GM12878 (cell line): Measurements from ENCODE around the gene ETNK2. TPM values are rescaled to one million over a fixed set of nuclear protein-coding genes. Genes with fewer than 3 reads are reported as not detected.

Source experiments
- ATAC-seq: fragments of 200-7000 bp; cut with Tn5 transposase; 3 replicates; pipeline ENCODE4 v1.9.1; 2020; ENCODE audit warnings: mild to moderate bottlenecking, moderate library complexity
- BruUV-seq: library from RNA; stranded (reverse); fragments of 400-500 nt; replicated peaks from 2 replicates; lab custom pipeline; 2021; lab: Mats Ljungman, UMichigan
- CTCF ChIA-PET: fragments of 300-600 bp; sonication (Branson Sonifier 250); formaldehyde crosslinking; extraction: SDS; loops from one replicate; lab custom pipeline; 2021; ENCODE audit warnings: inconsistent platforms; lab: Yijun Ruan, JAX
- POLR2A ChIA-PET: fragments of 350-600 bp; formaldehyde crosslinking; extraction: SDS; loops from one replicate; lab custom pipeline; 2021; ENCODE audit warnings: inconsistent platforms; lab: Charles Lee
- RAD21 ChIA-PET: fragments of 300-600 bp; sonication (Branson Sonifier 250); formaldehyde crosslinking; loops from one replicate; lab custom pipeline; 2023; ENCODE audit warnings: antibody characterized with exemption; ENCODE audit not compliant: unreplicated experiment; lab: Charles Lee
- SMC1A ChIA-PET: fragments of 300-600 bp; sonication (Branson Sonifier 250); formaldehyde crosslinking; loops from one replicate; lab custom pipeline; 2023; ENCODE audit not compliant: unreplicated experiment, uncharacterized antibody; lab: Charles Lee
- DNase-seq: peaks from one replicate; pipeline ENCODE4 v3.0.0-alpha.2; 2011; ENCODE audit warnings: low read depth, low spot score
- FAIRE-seq: peaks from 3 replicates; lab custom pipeline; 2011; peaks lifted over from hg19 to GRCh38; lab: Jason Lieb, UNC
- H2AFZ ChIP-seq: 2 replicates; pipeline ENCODE4 v1.6.0; 2011; ENCODE audit warnings: low read depth, low read length, control low read depth; ENCODE audit not compliant: control insufficient read depth
- H3K27ac ChIP-seq: 2 replicates; pipeline ENCODE4 v1.5.1; 2011; ENCODE audit warnings: control low read depth; ENCODE audit not compliant: control insufficient read depth, insufficient read depth
- H3K27me3 ChIP-seq, 2 experiments: replicated peaks in 1 of 2; 2 replicates each; pipeline versions ENCODE4 v1.6.0 to v1.6.1; 2011; ENCODE audit warnings: low read length in 1 of 2; ENCODE audit not compliant: control insufficient read depth in 2 of 2, insufficient read depth in 2 of 2
- H3K36me3 ChIP-seq, 2 experiments: 2 replicates each; pipeline ENCODE4 v1.5.1; 2011; ENCODE audit warnings: low read length in 1 of 2; ENCODE audit not compliant: control insufficient read depth in 2 of 2, insufficient read depth in 2 of 2
- H3K4me1 ChIP-seq: 2 replicates; pipeline ENCODE4 v1.6.1; 2011; ENCODE audit warnings: mild to moderate bottlenecking, low read length, moderate library complexity, mixed read lengths; ENCODE audit not compliant: control insufficient read depth, insufficient read depth
- H3K4me2 ChIP-seq: 2 replicates; pipeline ENCODE4 v1.6.0; 2011; ENCODE audit warnings: control low read depth; ENCODE audit not compliant: control insufficient read depth, insufficient read depth
- H3K4me3 ChIP-seq: fragments of 200-600 bp; sonication (generic); 2 replicates; pipeline ENCODE4 v1.5.1; 2016
- H3K79me2 ChIP-seq: 2 replicates; pipeline ENCODE4 v1.6.0; 2011; ENCODE audit warnings: low read length; ENCODE audit not compliant: control insufficient read depth, insufficient read depth
- H3K9ac ChIP-seq: 2 replicates; pipeline ENCODE4 v1.8.0; 2011; ENCODE audit warnings: low read length, control low read depth, mixed read lengths; ENCODE audit not compliant: control insufficient read depth, insufficient read depth
- H3K9me3 ChIP-seq: replicated peaks from 3 replicates; pipeline ENCODE4 v1.5.1; 2011; ENCODE audit warnings: mild to moderate bottlenecking, low read length; ENCODE audit not compliant: control insufficient read depth, insufficient read depth
- H4K20me1 ChIP-seq: 2 replicates; pipeline ENCODE4 v1.6.0; 2011; ENCODE audit not compliant: control insufficient read depth, insufficient read depth
- BCL11A ChIP-seq: IDR thresholded peaks from 2 replicates; pipeline ENCODE4 v1.6.1; 2011; ENCODE audit warnings: low read depth, low read length
- CREM ChIP-seq: IDR thresholded peaks from 2 replicates; pipeline ENCODE4 v1.6.1; 2014; ENCODE audit warnings: antibody characterized with exemption, low read depth
- EP300 ChIP-seq, 2 experiments: fragments of 150-350 bp in 1 of 2; IDR thresholded peaks; 2 replicates each; pipeline ENCODE4 v1.6.1; 2011 to 2012; ENCODE audit warnings: low read depth in 2 of 2, low read length in 2 of 2, borderline replicate concordance in 1 of 2, improper control_type of control experiment in 1 of 2, inconsistent platforms in 1 of 2; ENCODE audit not compliant: control insufficient read depth in 1 of 2
- MXI1 ChIP-seq: fragments of 150-350 bp; IDR thresholded peaks from 2 replicates; pipeline ENCODE4 v1.6.1; 2011; ENCODE audit warnings: low read depth, mild to moderate bottlenecking, inconsistent platforms, low read length, improper control_type of control experiment
- NRF1 ChIP-seq: conservative IDR thresholded peaks from 2 replicates; pipeline ENCODE4 v1.6.1; 2011; ENCODE audit warnings: mild to moderate bottlenecking, low read depth, low read length, improper control_type of control experiment
- RAD51 ChIP-seq: fragments of 450-650 bp; IDR thresholded peaks from 2 replicates; pipeline ENCODE4 v1.6.1; 2016; ENCODE audit warnings: moderate library complexity, mild to moderate bottlenecking, inconsistent platforms
- RFX5 ChIP-seq: IDR thresholded peaks from 2 replicates; pipeline ENCODE4 v1.6.1; 2011; ENCODE audit warnings: low read depth, low read length, improper control_type of control experiment
- SIN3A ChIP-seq: IDR thresholded peaks from 2 replicates; pipeline ENCODE4 v1.6.1; 2012; ENCODE audit warnings: low read depth, low read length, improper control_type of control experiment
- SMARCA5 ChIP-seq: fragments of 450-650 bp; IDR thresholded peaks from 2 replicates; pipeline ENCODE4 v1.6.1; 2017; ENCODE audit warnings: mild to moderate bottlenecking
- SMC3 ChIP-seq: IDR thresholded peaks from 2 replicates; pipeline ENCODE4 v1.6.1; 2011; ENCODE audit warnings: low read length, improper control_type of control experiment, borderline replicate concordance
- SPI1 ChIP-seq: IDR thresholded peaks from 2 replicates; pipeline ENCODE4 v1.6.1; 2011; ENCODE audit warnings: low read depth, mild to moderate bottlenecking, low read length, moderate library complexity, borderline replicate concordance; ENCODE audit not compliant: insufficient read depth
- TAF1 ChIP-seq: IDR thresholded peaks from 2 replicates; pipeline ENCODE4 v1.6.1; 2011; ENCODE audit warnings: mild to moderate bottlenecking, low read depth, low read length, borderline replicate concordance
- WGBS: methylation state at CpG from one replicate; pipeline ENCODE4 v1.1.6; 2016; ENCODE audit warnings: low lambda C conversion rate; ENCODE audit not compliant: insufficient replicate concordance, insufficient coverage; ENCODE audit errors: missing lambda C conversion rate; 5-methylcytosine and 5-hydroxymethylcytosine counted together
- in situ Hi-C: fragments of 300-500 bp; cut with MboI; formaldehyde crosslinking; loops from 9 replicates; pipeline ENCODE4 v1.14.3; 2018; ENCODE audit warnings: mixed read lengths
- intact Hi-C: fragments of 100-400 bp; cut with micrococcal nuclease; formaldehyde crosslinking; loops from one replicate; pipeline ENCODE4 v1.14.2; 2022; ENCODE audit not compliant: unreplicated experiment
- polyA plus RNA-seq, 11 experiments: library from polyadenylated mRNA; depleted of rRNA in 4 of 11; unstranded in 6 of 11; stranded (reverse) in 5 of 11; fragments of >200 nt; fragmentation: Nextera tagmentation in 4 of 11; fragmentation: Illumina TruSeq in 1 of 11; extraction: Ambion mirVana in 4 of 11; extraction: Trizol in 1 of 11; gene quantifications; 1 replicate in 1 of 11; 2 replicates in 10 of 11; pipeline versions ENCODE4 v1.2.1 to v1.2.3, GENCODE V29; 2011 to 2016; ENCODE audit warnings: inconsistent platforms in 2 of 11, missing spikeins in 2 of 11, low read depth in 1 of 11
- total RNA-seq, 4 experiments: library from RNA; depleted of rRNA in 3 of 4; stranded (reverse); fragments of >200 nt in 3 of 4; fragmentation: Illumina TruSeq in 1 of 4; extraction: Trizol in 1 of 4; gene quantifications; 2 replicates each; pipeline versions ENCODE4 v1.2.1 to v1.2.3, GENCODE V29; 2013 to 2021
- TF ChIP-seq, protein P1 (sequence below): IDR thresholded peaks from 2 replicates; pipeline ENCODE4 v1.6.1; 2012; ENCODE audit warnings: low read depth, low read length, improper control_type of control experiment
- TF ChIP-seq, protein P2 (sequence below): fragments of 150-350 bp; IDR thresholded peaks from 2 replicates; pipeline ENCODE4 v1.6.1; 2016; ENCODE audit warnings: low read depth, low read length
- TF ChIP-seq, protein P3 (sequence below): fragments of 450-650 bp; IDR thresholded peaks from 2 replicates; pipeline ENCODE4 v1.6.1; 2017; ENCODE audit warnings: mild to moderate bottlenecking, moderate library complexity

ETNK2 gene
- total and polyA plus RNA-seq, 10 of the 15 experiments (the other 5 are each of a cell fraction or from before 2014, with no cell fraction given) = 0.14 TPM; not detected in 9

- H3K4me2 ChIP-seq = no peak overlapping the region
- no peaks in the 10 kb centered on the region; a peak in 1 of 4 replicates for H3K27me3 ChIP-seq
- ChIA-PET SMC1A (no interaction called here), RAD21 (interaction anchor here (3.1 kb wide), 1 partner anchor 40 kb away, joined by 12 read pairs; no protein-coding TSS in a partner anchor), POLR2A (no interaction called here), CTCF (interaction anchor here (1.0 kb wide), 1 partner anchor 39 kb away, joined by 4 read pairs; no protein-coding TSS in a partner anchor)
- intact Hi-C loops (no loop called here), in situ Hi-C loops (no loop called here)
- H3K27ac ChIP-seq = no peak overlapping the region
- H3K9ac ChIP-seq = no peak overlapping the region
- no peak for ATAC-seq
- H4K20me1 ChIP-seq = no peaks in the 10 kb centered on the region
- H3K36me3 ChIP-seq = no peaks in the 10 kb centered on the region
- H3K4me1 ChIP-seq = no peaks in the 10 kb centered on the region
- DNase-seq = no peak
- FAIRE-seq = no peak
- H3K9me3 ChIP-seq = no peaks in the 10 kb centered on the region
- 30% methylated on average over 8 of the region's 8 CpGs for WGBS
- no peak overlapping the region for H2AFZ ChIP-seq
- H3K4me3 ChIP-seq = no peak overlapping the region
- H3K79me2 ChIP-seq = no peaks in the 10 kb centered on the region
- BruUV-seq = no TSS peak
- TF ChIP-seq TAF1 (no peak), SMC3 (no peak), CREM (no peak), RFX5 (no peak), BCL11A (no peak), SPI1 (no peak), RAD51 (no peak), NRF1 (no peak), MXI1 (no peak), EP300 (IDR thresholded peaks at IDR 0.05; ENCODE audit: borderline replicate concordance in 1 of 2, control insufficient read depth in 1 of 2, low read depth in 2 of 2, low read length in 2 of 2) (no peak), SMARCA5 (no peak), SIN3A (no peak)
- TF ChIP-seq, protein P1, sequence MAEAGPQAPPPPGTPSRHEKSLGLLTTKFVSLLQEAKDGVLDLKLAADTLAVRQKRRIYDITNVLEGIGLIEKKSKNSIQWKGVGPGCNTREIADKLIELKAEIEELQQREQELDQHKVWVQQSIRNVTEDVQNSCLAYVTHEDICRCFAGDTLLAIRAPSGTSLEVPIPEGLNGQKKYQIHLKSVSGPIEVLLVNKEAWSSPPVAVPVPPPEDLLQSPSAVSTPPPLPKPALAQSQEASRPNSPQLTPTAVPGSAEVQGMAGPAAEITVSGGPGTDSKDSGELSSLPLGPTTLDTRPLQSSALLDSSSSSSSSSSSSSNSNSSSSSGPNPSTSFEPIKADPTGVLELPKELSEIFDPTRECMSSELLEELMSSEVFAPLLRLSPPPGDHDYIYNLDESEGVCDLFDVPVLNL = no peak
- TF ChIP-seq, protein P2, sequence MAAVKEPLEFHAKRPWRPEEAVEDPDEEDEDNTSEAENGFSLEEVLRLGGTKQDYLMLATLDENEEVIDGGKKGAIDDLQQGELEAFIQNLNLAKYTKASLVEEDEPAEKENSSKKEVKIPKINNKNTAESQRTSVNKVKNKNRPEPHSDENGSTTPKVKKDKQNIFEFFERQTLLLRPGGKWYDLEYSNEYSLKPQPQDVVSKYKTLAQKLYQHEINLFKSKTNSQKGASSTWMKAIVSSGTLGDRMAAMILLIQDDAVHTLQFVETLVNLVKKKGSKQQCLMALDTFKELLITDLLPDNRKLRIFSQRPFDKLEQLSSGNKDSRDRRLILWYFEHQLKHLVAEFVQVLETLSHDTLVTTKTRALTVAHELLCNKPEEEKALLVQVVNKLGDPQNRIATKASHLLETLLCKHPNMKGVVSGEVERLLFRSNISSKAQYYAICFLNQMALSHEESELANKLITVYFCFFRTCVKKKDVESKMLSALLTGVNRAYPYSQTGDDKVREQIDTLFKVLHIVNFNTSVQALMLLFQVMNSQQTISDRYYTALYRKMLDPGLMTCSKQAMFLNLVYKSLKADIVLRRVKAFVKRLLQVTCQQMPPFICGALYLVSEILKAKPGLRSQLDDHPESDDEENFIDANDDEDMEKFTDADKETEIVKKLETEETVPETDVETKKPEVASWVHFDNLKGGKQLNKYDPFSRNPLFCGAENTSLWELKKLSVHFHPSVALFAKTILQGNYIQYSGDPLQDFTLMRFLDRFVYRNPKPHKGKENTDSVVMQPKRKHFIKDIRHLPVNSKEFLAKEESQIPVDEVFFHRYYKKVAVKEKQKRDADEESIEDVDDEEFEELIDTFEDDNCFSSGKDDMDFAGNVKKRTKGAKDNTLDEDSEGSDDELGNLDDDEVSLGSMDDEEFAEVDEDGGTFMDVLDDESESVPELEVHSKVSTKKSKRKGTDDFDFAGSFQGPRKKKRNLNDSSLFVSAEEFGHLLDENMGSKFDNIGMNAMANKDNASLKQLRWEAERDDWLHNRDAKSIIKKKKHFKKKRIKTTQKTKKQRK = no peak
- TF ChIP-seq, protein P3, sequence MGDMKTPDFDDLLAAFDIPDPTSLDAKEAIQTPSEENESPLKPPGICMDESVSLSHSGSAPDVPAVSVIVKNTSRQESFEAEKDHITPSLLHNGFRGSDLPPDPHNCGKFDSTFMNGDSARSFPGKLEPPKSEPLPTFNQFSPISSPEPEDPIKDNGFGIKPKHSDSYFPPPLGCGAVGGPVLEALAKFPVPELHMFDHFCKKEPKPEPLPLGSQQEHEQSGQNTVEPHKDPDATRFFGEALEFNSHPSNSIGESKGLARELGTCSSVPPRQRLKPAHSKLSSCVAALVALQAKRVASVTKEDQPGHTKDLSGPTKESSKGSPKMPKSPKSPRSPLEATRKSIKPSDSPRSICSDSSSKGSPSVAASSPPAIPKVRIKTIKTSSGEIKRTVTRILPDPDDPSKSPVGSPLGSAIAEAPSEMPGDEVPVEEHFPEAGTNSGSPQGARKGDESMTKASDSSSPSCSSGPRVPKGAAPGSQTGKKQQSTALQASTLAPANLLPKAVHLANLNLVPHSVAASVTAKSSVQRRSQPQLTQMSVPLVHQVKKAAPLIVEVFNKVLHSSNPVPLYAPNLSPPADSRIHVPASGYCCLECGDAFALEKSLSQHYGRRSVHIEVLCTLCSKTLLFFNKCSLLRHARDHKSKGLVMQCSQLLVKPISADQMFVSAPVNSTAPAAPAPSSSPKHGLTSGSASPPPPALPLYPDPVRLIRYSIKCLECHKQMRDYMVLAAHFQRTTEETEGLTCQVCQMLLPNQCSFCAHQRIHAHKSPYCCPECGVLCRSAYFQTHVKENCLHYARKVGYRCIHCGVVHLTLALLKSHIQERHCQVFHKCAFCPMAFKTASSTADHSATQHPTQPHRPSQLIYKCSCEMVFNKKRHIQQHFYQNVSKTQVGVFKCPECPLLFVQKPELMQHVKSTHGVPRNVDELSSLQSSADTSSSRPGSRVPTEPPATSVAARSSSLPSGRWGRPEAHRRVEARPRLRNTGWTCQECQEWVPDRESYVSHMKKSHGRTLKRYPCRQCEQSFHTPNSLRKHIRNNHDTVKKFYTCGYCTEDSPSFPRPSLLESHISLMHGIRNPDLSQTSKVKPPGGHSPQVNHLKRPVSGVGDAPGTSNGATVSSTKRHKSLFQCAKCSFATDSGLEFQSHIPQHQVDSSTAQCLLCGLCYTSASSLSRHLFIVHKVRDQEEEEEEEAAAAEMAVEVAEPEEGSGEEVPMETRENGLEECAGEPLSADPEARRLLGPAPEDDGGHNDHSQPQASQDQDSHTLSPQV = no peak
These were observed 63.2 kb downstream of the ETNK2 start for GRCh38 chr1:204088596-204088995.
